Measurements from ENCODE around the gene PRKN.

The PRKN gene

GRCh38 chr6:162055365-162055764 is 672.2 kb downstream of the PRKN start:
- intact Hi-C loops (cut with DNase I; ENCODE audit: low total_unique reads), result no loop called here
- TF ChIP-seq CTCF (IDR thresholded peaks at IDR 0.05), result no peak
- no peaks in the 10 kb centered on the region for H3K36me3 ChIP-seq
- no peaks in the 10 kb centered on the region for H3K27me3 ChIP-seq
- DNase-seq, result no peak
- H3K4me1 ChIP-seq, result peaks cover 0 to 7% (median 0%) of the 10 kb centered on the region in 4 donors
- H3K27ac ChIP-seq, result no peak overlapping the region
- no peak overlapping the region for H3K4me3 ChIP-seq
- no peaks in the 10 kb centered on the region for H3K9me3 ChIP-seq

GRCh38 chr6:162053084-162053483 is 674.5 kb downstream of the PRKN start:
- intact Hi-C loops (cut with DNase I; ENCODE audit: low total_unique reads), result no loop called here
- H3K36me3 ChIP-seq, result no peaks in the 10 kb centered on the region
- no peak for DNase-seq
- no peak for TF ChIP-seq CTCF (IDR thresholded peaks at IDR 0.05)
- H3K9me3 ChIP-seq, result no peaks in the 10 kb centered on the region
- H3K27me3 ChIP-seq, result no peaks in the 10 kb centered on the region
- no peaks in the 10 kb centered on the region for H3K4me1 ChIP-seq
- H3K4me3 ChIP-seq, result no peak overlapping the region
- no peak overlapping the region for H3K27ac ChIP-seq

DNA sequence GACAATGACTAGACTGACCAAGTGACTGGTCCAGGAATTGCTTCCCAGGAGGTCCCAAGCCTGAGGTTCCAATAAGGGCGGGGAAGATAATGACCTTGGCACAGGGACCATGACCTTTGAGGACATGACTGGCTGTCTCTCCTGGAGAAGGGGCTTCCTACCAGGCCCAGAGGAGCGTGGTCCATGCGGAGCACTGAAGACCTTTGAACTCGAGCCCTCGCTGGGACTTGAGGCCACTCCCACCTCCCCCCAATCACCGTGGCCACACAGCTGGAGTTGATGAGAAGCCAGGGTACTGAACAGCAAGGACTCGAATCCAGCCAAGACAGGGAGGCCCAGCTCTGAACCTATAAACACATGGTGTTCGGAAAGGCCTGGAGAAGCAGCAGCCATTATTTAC is 677.0 kb downstream of the PRKN start:
- Histone ChIP-seq H3K27me3 (no peaks in the 10 kb centered on the region), H3K9me3 (no peaks in the 10 kb centered on the region), H3K27ac (no peak overlapping the region), H3K4me3 (no peak overlapping the region), H3K36me3 (no peaks in the 10 kb centered on the region), H3K4me1 (no peaks in the 10 kb centered on the region)
- intact Hi-C loops (cut with DNase I; ENCODE audit: low total_unique reads), result no loop called here
- no peak for DNase-seq
- no peak for TF ChIP-seq CTCF (IDR thresholded peaks at IDR 0.05)

DNA sequence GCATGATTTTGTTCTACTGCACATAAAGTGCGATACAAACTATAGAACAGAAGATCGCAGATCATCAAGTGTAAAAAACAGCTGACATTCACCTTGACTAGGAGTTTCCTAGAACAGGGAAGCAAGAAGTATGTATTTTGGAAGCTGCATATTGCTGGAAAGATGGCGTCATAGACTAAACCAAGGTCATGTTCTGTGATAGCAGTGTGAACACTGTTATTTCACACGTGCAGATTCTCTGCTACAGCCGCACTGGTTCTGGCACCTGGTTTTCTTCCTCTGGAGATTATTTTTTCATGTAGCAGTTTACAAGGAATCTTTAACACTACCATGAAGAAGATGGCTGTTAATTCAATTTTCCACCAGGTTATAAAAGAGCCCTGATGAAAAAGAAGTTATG is 681.2 kb downstream of the PRKN start:
- Histone ChIP-seq H3K36me3 (no peaks in the 10 kb centered on the region), H3K27me3 (no peaks in the 10 kb centered on the region), H3K9me3 (no peaks in the 10 kb centered on the region), H3K27ac (no peak overlapping the region), H3K4me3 (no peak overlapping the region), H3K4me1 (no peaks in the 10 kb centered on the region)
- intact Hi-C loops (cut with DNase I; ENCODE audit: low total_unique reads), result no loop called here
- no peak for TF ChIP-seq CTCF (IDR thresholded peaks at IDR 0.05)
- no peak for DNase-seq

DNA sequence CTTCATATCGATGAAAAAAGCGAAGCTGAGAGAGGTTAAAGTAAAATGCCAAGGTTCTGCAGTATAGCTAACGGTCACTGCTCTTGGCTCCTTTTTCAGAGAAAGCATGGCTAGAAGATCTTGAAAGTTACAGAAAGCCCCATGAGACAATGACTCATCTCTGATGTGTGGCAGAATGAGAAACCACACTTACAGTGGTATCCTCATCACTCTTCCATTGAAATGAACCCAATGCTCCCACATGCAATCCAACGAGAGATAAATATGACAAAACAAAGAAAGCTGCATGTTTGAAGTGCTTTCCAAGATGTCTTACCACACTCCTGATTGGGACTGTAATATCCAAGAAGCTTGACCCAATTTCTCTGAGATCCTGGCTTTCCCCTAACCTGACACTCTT is 694.9 kb downstream of the PRKN start:
- H3K27ac ChIP-seq, result no peak overlapping the region
- H3K4me3 ChIP-seq, result no peak overlapping the region
- no peaks in the 10 kb centered on the region for H3K27me3 ChIP-seq
- intact Hi-C loops (cut with DNase I; ENCODE audit: low total_unique reads), result no loop called here
- H3K9me3 ChIP-seq, result no peaks in the 10 kb centered on the region
- H3K4me1 ChIP-seq, result no peaks in the 10 kb centered on the region
- no peak for TF ChIP-seq CTCF (IDR thresholded peaks at IDR 0.05)
- H3K36me3 ChIP-seq, result no peaks in the 10 kb centered on the region
- no peak for DNase-seq

DNA sequence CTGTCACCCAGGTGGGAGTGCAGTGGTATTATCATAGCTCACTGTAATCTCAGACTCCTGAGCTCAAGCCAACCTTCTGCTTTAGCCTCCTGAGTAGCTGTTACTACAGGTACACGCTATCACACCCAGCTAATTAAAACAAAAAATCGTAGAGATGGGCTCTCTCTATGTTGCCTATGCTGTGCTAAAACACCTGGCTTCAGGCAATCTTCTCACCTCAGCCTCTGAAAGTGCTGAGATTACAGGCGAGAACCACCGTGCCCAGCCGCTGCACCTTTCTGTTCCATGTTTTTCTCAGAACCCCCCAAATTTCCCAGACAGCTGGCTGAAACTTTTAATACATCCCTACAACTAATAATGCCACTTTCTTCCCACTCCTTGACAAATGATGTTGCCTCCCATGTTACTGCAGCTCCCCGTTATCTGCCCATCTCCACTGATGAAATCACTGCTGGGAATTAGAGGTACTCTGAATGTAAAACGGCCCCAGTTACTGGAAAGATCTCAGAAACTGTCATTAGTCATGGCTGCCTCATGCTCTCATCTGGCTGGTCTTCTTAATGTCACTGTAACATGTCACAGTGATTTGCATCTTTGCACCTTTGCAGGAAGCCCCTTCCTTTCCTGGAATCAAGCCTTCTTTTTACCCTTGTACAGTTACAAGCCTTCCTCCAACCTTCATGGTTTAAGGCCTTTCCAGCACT is 697.5 kb downstream of the PRKN start:
- H3K9me3 ChIP-seq, result no peaks in the 10 kb centered on the region
- no peaks in the 10 kb centered on the region for H3K36me3 ChIP-seq
- no peak for TF ChIP-seq CTCF (IDR thresholded peaks at IDR 0.05)
- H3K27me3 ChIP-seq, result no peaks in the 10 kb centered on the region
- H3K27ac ChIP-seq, result no peak overlapping the region
- H3K4me1 ChIP-seq, result no peaks in the 10 kb centered on the region
- no peak for DNase-seq
- intact Hi-C loops (cut with DNase I; ENCODE audit: low total_unique reads), result no loop called here
- no peak overlapping the region for H3K4me3 ChIP-seq

All from tibial artery (tissue), 4 donors.